ENCODE measurements around the gene EML3. TPM values are rescaled to one million over a fixed set of nuclear protein-coding genes. Genes with fewer than 3 reads are reported as not detected.
"Not testable (repeated sequence)": the region's sequence is repeated elsewhere in the genome, so short reads cannot be mapped to it uniquely, and the experiment has no call there.

EML3 gene
- total RNA-seq, 1 donor from 2014 or later, result 150 TPM

GRCh38 chr11:62574363-62575071, 38.1 kb downstream of the EML3 start:
- intact Hi-C loops (cut with micrococcal nuclease), result loop anchor here (1.0 to 2.0 kb wide), 10 partner anchors 17 to 306 kb away; partner anchors contain the start of genes C11orf98, CSKMT, GANAB and SLC3A2

DNA sequence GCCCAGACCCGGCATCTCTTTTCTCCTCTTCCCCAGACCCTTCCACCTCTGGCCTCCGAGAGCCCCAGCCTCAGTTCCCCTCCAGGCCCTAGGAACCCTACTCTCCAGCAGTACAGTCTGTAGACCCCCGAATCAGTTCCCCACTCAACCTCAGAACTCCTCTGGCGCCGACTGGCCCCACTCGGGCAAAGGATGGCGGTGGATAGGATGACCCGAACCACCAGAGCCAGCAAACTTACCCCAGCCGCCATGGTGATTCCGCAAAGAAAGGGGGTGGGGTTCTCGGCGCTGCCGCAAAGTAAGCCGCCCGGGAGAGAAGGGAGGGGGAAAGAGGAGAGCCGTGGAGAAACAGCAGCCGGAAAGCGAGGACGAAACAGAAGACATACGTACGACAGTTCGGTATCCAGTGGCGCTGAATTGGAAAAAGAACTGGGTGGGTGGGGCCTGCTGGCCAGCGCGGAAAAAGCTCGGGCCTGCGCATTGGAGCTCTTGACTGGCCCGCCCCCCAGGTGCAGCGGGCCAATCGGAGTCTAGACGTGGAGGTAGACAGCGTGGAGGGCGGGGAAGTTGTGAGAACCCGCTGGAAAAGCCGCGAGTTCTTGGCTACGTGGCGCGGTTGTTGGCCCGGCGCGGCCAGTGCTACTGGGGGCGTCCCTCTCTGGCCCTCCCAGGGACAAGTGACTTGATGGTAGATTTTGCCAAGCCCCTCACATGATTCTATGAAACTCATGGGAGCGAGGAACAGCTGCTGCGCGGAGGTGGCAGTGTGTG, 38.8 kb downstream of the EML3 start, which contains the start of gene EEF1G:
Gene EEF1G, minus strand, starts transcription at position 300 of the 771 bp plus-strand sequence. Its CDS starts 49 bp downstream, at position 251.
- intact Hi-C loops (cut with micrococcal nuclease), result loop anchor here (1.0 to 2.0 kb wide), 16 partner anchors 16 to 1144 kb away; partner anchors contain the start of genes C11orf98, CPSF7, CSKMT and GANAB

- intact Hi-C loops (cut with micrococcal nuclease), result loop anchor here (1.0 kb wide), 6 partner anchors 16 to 1144 kb away; partner anchors contain the start of genes CPSF7, STX5 and TEX54
Measured at GRCh38 chr11:62573006-62573591, 39.5 kb downstream of the EML3 start.

GRCh38 chr11:62572431-62572830, 40.1 kb downstream of the EML3 start:
- intact Hi-C loops (cut with micrococcal nuclease), result no loop called here

- intact Hi-C loops (cut with micrococcal nuclease), result not testable (repeated sequence)
Measured at GRCh38 chr11:62571493-62571892, 41.1 kb downstream of the EML3 start.

DNA sequence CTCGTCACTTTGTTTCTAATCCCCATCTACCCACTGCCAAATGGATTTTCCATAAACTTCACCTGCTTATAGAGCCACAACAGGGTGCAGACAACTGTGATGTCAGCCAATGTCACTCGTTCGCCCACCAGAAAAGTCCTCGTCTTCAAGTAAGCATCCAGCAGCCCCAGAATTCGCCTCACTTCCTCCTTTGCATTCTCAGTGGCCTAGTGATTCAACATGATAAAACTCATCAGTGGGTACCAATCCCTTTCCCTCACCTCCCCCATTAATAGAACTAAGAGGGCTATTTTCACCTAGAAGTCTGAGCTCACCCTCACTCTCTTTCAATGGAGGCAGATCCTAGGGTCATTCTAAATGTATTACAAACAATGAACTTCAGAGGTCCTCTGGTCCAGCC, 41.7 kb downstream of the EML3 start:
- intact Hi-C loops (cut with micrococcal nuclease), result not testable (repeated sequence)

DNA sequence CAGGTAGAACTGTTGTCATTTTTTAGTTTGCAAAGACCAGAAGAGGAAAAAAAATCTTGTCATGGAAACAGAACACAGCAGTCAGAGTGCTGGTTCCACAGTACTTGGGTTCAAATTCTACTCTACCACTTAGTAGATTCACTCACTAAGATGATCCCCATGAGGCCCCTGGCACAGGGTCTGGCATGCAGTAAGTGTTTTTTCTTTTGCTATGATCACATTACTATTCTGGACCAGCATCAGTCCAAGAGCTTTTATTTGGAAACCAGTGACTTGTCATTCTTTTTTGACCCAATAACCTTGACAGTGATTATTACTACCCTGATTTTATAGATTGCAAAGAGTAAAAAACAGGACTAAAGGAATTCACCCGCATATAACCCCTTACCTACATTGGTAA, 43.0 kb downstream of the EML3 start:
- intact Hi-C loops (cut with micrococcal nuclease), result no loop called here

GRCh38 chr11:62567018-62567633, 45.4 kb downstream of the EML3 start:
- intact Hi-C loops (cut with micrococcal nuclease), result no loop called here

GRCh38 chr11:62566247-62566646, 46.3 kb downstream of the EML3 start:
- intact Hi-C loops (cut with micrococcal nuclease), result no loop called here

GRCh38 chr11:62565100-62565802, 47.3 kb downstream of the EML3 start:
- intact Hi-C loops (cut with micrococcal nuclease), result no loop called here

- intact Hi-C loops (cut with micrococcal nuclease), result not testable (repeated sequence)
Measured at GRCh38 chr11:62561677-62562230, 50.8 kb downstream of the EML3 start.

GRCh38 chr11:62560566-62561103, 51.9 kb downstream of the EML3 start:
- intact Hi-C loops (cut with micrococcal nuclease), result loop anchor here (1.0 kb wide), 2 partner anchors 136 to 165 kb away; no protein-coding TSS in a partner anchor

- intact Hi-C loops (cut with micrococcal nuclease), result loop anchor here (1.0 to 10.0 kb wide), 5 partner anchors 135 to 765 kb away; partner anchors contain the start of genes FEN1, INCENP, SLC3A2 and TMEM258
Measured at GRCh38 chr11:62559626-62560025, 52.9 kb downstream of the EML3 start.

DNA sequence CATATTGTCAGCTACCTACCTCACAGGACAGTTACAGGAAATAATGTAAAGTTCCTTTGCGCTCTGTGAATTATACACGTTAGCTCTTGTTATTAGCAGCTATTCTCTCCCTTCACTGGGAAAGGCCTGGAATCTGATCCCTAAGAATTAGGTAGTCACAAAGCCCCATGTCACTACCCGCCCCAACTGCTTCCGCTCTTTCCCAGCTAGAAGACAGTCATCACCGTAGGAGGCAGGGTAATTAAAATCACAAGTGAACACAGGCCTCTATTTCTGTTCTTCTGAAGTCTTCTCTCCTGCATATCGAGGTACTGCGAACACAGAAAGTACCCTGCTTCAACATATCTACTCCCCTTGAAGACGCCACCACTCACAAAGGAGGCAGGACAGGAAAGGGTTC, 53.4 kb downstream of the EML3 start:
- intact Hi-C loops (cut with micrococcal nuclease), result loop anchor here (5.0 to 10.0 kb wide), 3 partner anchors 323 to 764 kb away; partner anchors contain the start of genes FEN1, INCENP, SLC3A2 and TMEM258

GRCh38 chr11:62558669-62559068, 53.9 kb downstream of the EML3 start:
- intact Hi-C loops (cut with micrococcal nuclease), result loop anchor here (5.0 to 10.0 kb wide), 3 partner anchors 324 to 764 kb away; partner anchors contain the start of genes FEN1, INCENP, SLC3A2 and TMEM258

GRCh38 chr11:62556875-62557631, 55.5 kb downstream of the EML3 start:
- intact Hi-C loops (cut with micrococcal nuclease), result loop anchor here (1.0 to 10.0 kb wide), 10 partner anchors 11 to 1224 kb away; partner anchors contain the start of genes AHNAK, DDB1, EEF1G and FEN1

- intact Hi-C loops (cut with micrococcal nuclease), result loop anchor here (1.0 to 10.0 kb wide), 7 partner anchors 10 to 1223 kb away; partner anchors contain the start of genes AHNAK, DDB1, FEN1 and INCENP
Measured at GRCh38 chr11:62556108-62556874, 56.3 kb downstream of the EML3 start.
